ENCODE data around the gene MUC2. TPM values are rescaled to one million over a fixed set of nuclear protein-coding genes. Genes with fewer than 3 reads are reported as not detected.

Gene MUC2
- polyA plus RNA-seq, 4 donors: 3.0 to 239 (median 30.8) TPM

GRCh38 chr11:1059759-1060158, 14.9 kb upstream of the MUC2 start:
- peaks cover 0 to 18% of the 10 kb centered on the region in 2 donors for H3K9me3 ChIP-seq (ENCODE audit: control insufficient read depth in 2 of 2, insufficient read depth in 1 of 2, low read depth in 1 of 2, low read length in 1 of 2)
- H3K27me3 ChIP-seq (ENCODE audit: control insufficient read depth in 3 of 3, insufficient read depth in 3 of 3, low read length in 3 of 3): no peaks in the 10 kb centered on the region
- H3K36me3 ChIP-seq (ENCODE audit: control insufficient read depth in 3 of 3, insufficient read depth in 2 of 3, low read depth in 1 of 3, low read length in 3 of 3): no peaks in the 10 kb centered on the region
- H3K4me1 ChIP-seq (ENCODE audit: control insufficient read depth in 3 of 3, insufficient read depth in 2 of 3, low read depth in 1 of 3, low read length in 2 of 3): peaks cover 0 to 9% (median 0%) of the 10 kb centered on the region in 3 donors
- FAIRE-seq (no peak), DNase-seq (no peak)
- no peak overlapping the region for H3K4me3 ChIP-seq (ENCODE audit: low read depth in 1 of 3, low read length in 3 of 3)
- H3K27ac ChIP-seq (ENCODE audit: low read depth in 1 of 3, low read length in 2 of 3): no peak overlapping the region
- 82 to 87% (median 85%) methylated on average over 15 of the region's 15 CpGs for WGBS, 3 donors

- WGBS, 3 donors: 49 to 79% (median 52%) methylated on average over 16 of the region's 16 CpGs
- DNase-seq: no peak
- no peaks in the 10 kb centered on the region for H3K27me3 ChIP-seq (ENCODE audit: control insufficient read depth in 3 of 3, insufficient read depth in 3 of 3, low read length in 3 of 3)
Observed at GRCh38 chr11:1060410-1060809, 14.3 kb upstream of the MUC2 start.

GRCh38 chr11:1060852-1061616, 13.6 kb upstream of the MUC2 start:
- DNase-seq (peak; percentile 78 to 97), FAIRE-seq (no peak)
- Histone ChIP-seq H3K4me3 (ENCODE audit: low read depth in 1 of 3, low read length in 3 of 3) (no peak overlapping the region), H3K36me3 (ENCODE audit: control insufficient read depth in 3 of 3, insufficient read depth in 2 of 3, low read depth in 1 of 3, low read length in 3 of 3) (no peaks in the 10 kb centered on the region), H3K27me3 (ENCODE audit: control insufficient read depth in 3 of 3, insufficient read depth in 3 of 3, low read length in 3 of 3) (no peaks in the 10 kb centered on the region), H3K27ac (ENCODE audit: low read depth in 1 of 3, low read length in 2 of 3) (peak overlapping the region; percentile 41 to 94 (median 90)), H3K4me1 (ENCODE audit: control insufficient read depth in 3 of 3, insufficient read depth in 2 of 3, low read depth in 1 of 3, low read length in 2 of 3) (peaks cover 0 to 2% (median 0%) of the 10 kb centered on the region in 3 donors), H3K9me3 (ENCODE audit: control insufficient read depth in 2 of 2, insufficient read depth in 1 of 2, low read depth in 1 of 2, low read length in 1 of 2) (peaks cover 0 to 18% of the 10 kb centered on the region in 2 donors)
- WGBS, 3 donors: 19 to 58% (median 32%) methylated on average over 18 of the region's 18 CpGs

More at GRCh38 chr11:1060410-1060809, 14.3 kb upstream of the MUC2 start:
- Histone ChIP-seq H3K4me3 (ENCODE audit: low read depth in 1 of 3, low read length in 3 of 3) (no peak overlapping the region), H3K36me3 (ENCODE audit: control insufficient read depth in 3 of 3, insufficient read depth in 2 of 3, low read depth in 1 of 3, low read length in 3 of 3) (no peaks in the 10 kb centered on the region), H3K4me1 (ENCODE audit: control insufficient read depth in 3 of 3, insufficient read depth in 2 of 3, low read depth in 1 of 3, low read length in 2 of 3) (peaks cover 0 to 3% (median 0%) of the 10 kb centered on the region in 3 donors), H3K9me3 (ENCODE audit: control insufficient read depth in 2 of 2, insufficient read depth in 1 of 2, low read depth in 1 of 2, low read length in 1 of 2) (peaks cover 0 to 18% of the 10 kb centered on the region in 2 donors), H3K27ac (ENCODE audit: low read depth in 1 of 3, low read length in 2 of 3) (peak overlapping the region; percentile 41 to 94 (median 90))
- no peak for FAIRE-seq

- peaks cover 0 to 2% (median 0%) of the 10 kb centered on the region in 3 donors for H3K4me1 ChIP-seq (ENCODE audit: control insufficient read depth in 3 of 3, insufficient read depth in 2 of 3, low read depth in 1 of 3, low read length in 2 of 3)
- 72 to 79% (median 75%) methylated on average over 9 of the region's 9 CpGs for WGBS, 3 donors
- H3K27me3 ChIP-seq (ENCODE audit: control insufficient read depth in 3 of 3, insufficient read depth in 3 of 3, low read length in 3 of 3): no peaks in the 10 kb centered on the region
- H3K4me3 ChIP-seq (ENCODE audit: low read depth in 1 of 3, low read length in 3 of 3): no peak overlapping the region
- H3K27ac ChIP-seq (ENCODE audit: low read depth in 1 of 3, low read length in 2 of 3): peak overlapping the region in 1 of 3 donors; percentile 40
- H3K9me3 ChIP-seq (ENCODE audit: control insufficient read depth in 2 of 2, insufficient read depth in 1 of 2, low read depth in 1 of 2, low read length in 1 of 2): peaks cover 0 to 18% of the 10 kb centered on the region in 2 donors
- DNase-seq: no peak
- H3K36me3 ChIP-seq (ENCODE audit: control insufficient read depth in 3 of 3, insufficient read depth in 2 of 3, low read depth in 1 of 3, low read length in 3 of 3): no peaks in the 10 kb centered on the region
- FAIRE-seq: no peak
Observed at GRCh38 chr11:1062075-1062820, 12.4 kb upstream of the MUC2 start.

- Histone ChIP-seq H3K9me3 (ENCODE audit: control insufficient read depth in 2 of 2, insufficient read depth in 1 of 2, low read depth in 1 of 2, low read length in 1 of 2) (peaks cover 0 to 18% of the 10 kb centered on the region in 2 donors), H3K36me3 (ENCODE audit: control insufficient read depth in 3 of 3, insufficient read depth in 2 of 3, low read depth in 1 of 3, low read length in 3 of 3) (no peaks in the 10 kb centered on the region), H3K27me3 (ENCODE audit: control insufficient read depth in 3 of 3, insufficient read depth in 3 of 3, low read length in 3 of 3) (peaks cover 0 to 3% (median 0%) of the 10 kb centered on the region in 3 donors), H3K4me3 (ENCODE audit: low read depth in 1 of 3, low read length in 3 of 3) (no peak overlapping the region), H3K4me1 (ENCODE audit: control insufficient read depth in 3 of 3, insufficient read depth in 2 of 3, low read depth in 1 of 3, low read length in 2 of 3) (peaks cover 0 to 2% (median 0%) of the 10 kb centered on the region in 3 donors), H3K27ac (ENCODE audit: low read depth in 1 of 3, low read length in 2 of 3) (no peak overlapping the region)
- WGBS, 3 donors: 56 to 72% (median 69%) methylated on average over 3 of the region's 3 CpGs
- DNase-seq (no peak), FAIRE-seq (no peak)
Observed at GRCh38 chr11:1064167-1064566, 10.5 kb upstream of the MUC2 start.

GRCh38 chr11:1067812-1068496, 6.7 kb upstream of the MUC2 start:
- Histone ChIP-seq H3K4me3 (ENCODE audit: low read depth in 1 of 3, low read length in 3 of 3) (no peak overlapping the region), H3K27ac (ENCODE audit: low read depth in 1 of 3, low read length in 2 of 3) (no peak overlapping the region), H3K27me3 (ENCODE audit: control insufficient read depth in 3 of 3, insufficient read depth in 3 of 3, low read length in 3 of 3) (peaks cover 0 to 4% (median 0%) of the 10 kb centered on the region in 3 donors), H3K4me1 (ENCODE audit: control insufficient read depth in 3 of 3, insufficient read depth in 2 of 3, low read depth in 1 of 3, low read length in 2 of 3) (peaks cover 0 to 4% (median 0%) of the 10 kb centered on the region in 3 donors), H3K9me3 (ENCODE audit: control insufficient read depth in 2 of 2, insufficient read depth in 1 of 2, low read depth in 1 of 2, low read length in 1 of 2) (peaks cover 0 to 2% of the 10 kb centered on the region in 2 donors), H3K36me3 (ENCODE audit: control insufficient read depth in 3 of 3, insufficient read depth in 2 of 3, low read depth in 1 of 3, low read length in 3 of 3) (no peaks in the 10 kb centered on the region)
- FAIRE-seq (no peak), DNase-seq (no peak)
- WGBS, 3 donors: 67 to 73% (median 69%) methylated on average over 8 of the region's 8 CpGs

- FAIRE-seq (no peak), DNase-seq (no peak)
- Histone ChIP-seq H3K4me1 (ENCODE audit: control insufficient read depth in 3 of 3, insufficient read depth in 2 of 3, low read depth in 1 of 3, low read length in 2 of 3) (peaks cover 0 to 21% (median 3%) of the 10 kb centered on the region in 3 donors), H3K4me3 (ENCODE audit: low read depth in 1 of 3, low read length in 3 of 3) (no peak overlapping the region), H3K27me3 (ENCODE audit: control insufficient read depth in 3 of 3, insufficient read depth in 3 of 3, low read length in 3 of 3) (peaks cover 0 to 4% (median 0%) of the 10 kb centered on the region in 3 donors), H3K36me3 (ENCODE audit: control insufficient read depth in 3 of 3, insufficient read depth in 2 of 3, low read depth in 1 of 3, low read length in 3 of 3) (no peaks in the 10 kb centered on the region), H3K9me3 (ENCODE audit: control insufficient read depth in 2 of 2, insufficient read depth in 1 of 2, low read depth in 1 of 2, low read length in 1 of 2) (no peaks in the 10 kb centered on the region), H3K27ac (ENCODE audit: low read depth in 1 of 3, low read length in 2 of 3) (no peak overlapping the region)
Observed at GRCh38 chr11:1069740-1070139, 4.9 kb upstream of the MUC2 start.

All from small intestine (tissue), 7 donors.